T-helper 9 cell (primary cell): ENCODE measurements around the gene USP2.

ENCODE experiments used
- DNase-seq: peaks from one replicate; pipeline ENCODE4 v3.0.0-alpha.2; 2020
- total RNA-seq, 2 donors: gene quantifications; one replicate each; lab custom pipeline; 2026; lab: John Stamatoyannopoulos, UW

The USP2 gene
- 0.49 to 3.9 reads per million in 2 donors for total RNA-seq

GRCh38 chr11:119381181-119381988 lies at the start of gene USP2:
Gene USP2, minus strand, starts transcription at chr11:119381690. Its CDS starts 8,210 bp downstream, at chr11:119373480.
- DNase-seq: peak; percentile 98

DNA sequence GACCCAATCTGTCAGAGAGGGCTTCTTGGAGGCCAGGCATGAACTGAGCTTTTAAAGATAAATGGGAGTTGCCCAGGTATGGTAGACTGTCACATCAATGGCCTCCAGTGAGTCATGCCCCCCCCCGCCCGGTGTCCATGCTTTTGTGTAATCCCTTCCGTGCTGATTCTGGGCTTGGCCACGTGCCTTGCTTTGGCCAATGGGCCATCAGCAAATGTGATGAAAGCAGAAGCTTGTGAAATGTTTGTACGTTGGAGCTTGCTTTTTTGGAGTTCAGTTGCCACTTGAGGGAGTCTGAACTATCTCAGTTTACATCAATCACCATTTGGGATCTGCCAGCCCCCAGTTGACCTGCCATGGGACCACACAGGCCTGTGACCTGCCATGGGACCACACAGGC lies 45.8 kb upstream of the USP2 start:
- no peak for DNase-seq

DNA sequence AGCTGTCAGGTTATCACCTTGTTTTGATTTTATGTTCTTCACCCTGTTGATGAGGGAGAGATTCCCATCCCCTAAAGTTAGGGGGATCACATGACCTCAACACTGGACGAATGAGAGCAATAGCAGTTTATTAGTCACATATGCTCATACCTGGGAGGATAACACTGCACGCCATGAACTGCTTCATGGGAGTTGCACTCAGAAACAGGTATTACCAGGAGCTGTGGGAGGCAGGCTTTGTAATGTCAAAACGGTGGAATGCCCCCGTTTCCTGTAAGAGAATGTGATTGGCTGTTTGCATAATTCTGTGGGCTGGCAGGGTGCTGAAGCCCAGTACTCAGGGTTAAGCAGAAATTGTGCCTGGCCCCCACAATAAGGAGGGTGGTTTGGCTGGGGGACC lies 44.7 kb upstream of the USP2 start:
- no peak for DNase-seq

DNA sequence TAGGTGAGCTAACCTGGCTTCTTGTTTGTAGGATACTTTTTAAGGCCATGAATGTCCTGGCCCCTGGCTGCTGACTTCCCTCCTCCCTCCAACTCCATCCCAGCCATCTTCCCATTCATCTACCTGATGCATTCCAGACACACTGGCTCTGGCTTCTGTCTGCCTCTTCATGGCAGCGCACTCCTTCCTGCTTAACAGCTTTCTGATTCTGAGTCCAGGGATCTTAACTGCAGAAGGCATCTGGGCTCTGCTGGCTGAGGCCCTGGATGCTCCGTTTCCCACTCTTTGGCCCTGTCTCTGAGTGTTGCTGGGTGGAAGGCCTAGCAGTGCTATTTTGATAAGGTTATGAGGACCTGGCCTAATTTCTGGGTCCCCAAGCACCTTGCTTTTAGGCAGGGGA lies 43.3 kb upstream of the USP2 start:
- no peak for DNase-seq

DNA sequence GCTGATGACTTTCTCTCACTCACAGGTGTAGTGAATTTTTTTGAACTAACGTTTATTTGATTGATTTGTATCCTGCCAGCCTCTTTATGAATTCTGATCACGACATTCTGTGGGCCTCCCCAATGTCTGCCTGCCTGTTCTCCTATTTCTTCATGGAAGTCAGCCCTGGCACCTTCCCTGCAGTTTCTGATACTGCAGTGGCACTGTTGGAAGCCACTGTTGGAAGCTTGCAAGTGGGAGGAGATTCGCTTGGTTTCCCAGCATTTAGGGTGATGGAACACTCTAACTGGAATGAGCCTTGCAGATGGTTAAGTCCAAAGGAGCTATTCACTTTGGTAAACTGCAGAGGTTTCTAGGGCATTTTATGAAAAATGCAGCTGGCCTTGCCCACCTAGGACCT lies 42.8 kb upstream of the USP2 start:
- DNase-seq: no peak

GRCh38 chr11:119423509-119424254 lies 42.2 kb upstream of the USP2 start:
- DNase-seq: no peak

DNA sequence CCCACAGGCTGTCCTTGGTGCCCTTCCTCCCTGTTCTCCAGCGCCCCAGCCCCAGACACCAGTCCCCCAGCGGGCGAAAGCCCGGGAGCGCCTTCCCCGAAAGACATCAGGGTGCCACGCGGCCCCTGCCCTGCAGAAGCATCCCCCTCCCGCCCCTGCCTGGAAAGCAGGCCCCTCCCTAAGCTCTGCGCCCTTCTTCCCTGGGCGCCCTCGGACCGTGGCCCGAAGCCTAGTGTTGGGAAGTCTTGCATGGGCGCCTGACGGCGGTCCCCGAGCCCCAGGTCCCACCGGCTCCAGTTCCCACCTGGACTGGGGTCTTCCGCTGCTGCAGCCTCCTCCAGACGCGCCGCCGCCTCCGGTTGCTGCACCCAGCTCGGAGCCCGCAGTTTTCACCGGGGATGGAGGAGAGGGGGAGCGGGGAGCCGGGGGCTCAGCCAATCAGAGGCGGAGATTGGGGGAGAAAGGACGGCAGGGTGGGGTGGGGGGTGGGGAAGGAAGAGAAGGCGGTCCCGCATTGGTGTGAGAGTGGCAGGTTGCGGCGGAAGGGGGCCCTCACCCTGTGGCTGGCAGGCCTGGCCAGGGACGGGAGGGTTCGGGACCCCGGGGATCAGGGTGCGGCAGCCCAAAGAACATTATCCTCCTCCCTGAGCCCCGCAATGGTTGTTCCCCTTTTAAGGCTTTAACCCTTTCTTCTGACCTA lies 41.5 kb upstream of the USP2 start, which contains the start of gene THY1:
Gene THY1 (minus strand): TSS at position 364 of the 700 bp plus-strand sequence. CDS start 2,267 bp downstream, outside the sequence.
- no peak for DNase-seq

DNA sequence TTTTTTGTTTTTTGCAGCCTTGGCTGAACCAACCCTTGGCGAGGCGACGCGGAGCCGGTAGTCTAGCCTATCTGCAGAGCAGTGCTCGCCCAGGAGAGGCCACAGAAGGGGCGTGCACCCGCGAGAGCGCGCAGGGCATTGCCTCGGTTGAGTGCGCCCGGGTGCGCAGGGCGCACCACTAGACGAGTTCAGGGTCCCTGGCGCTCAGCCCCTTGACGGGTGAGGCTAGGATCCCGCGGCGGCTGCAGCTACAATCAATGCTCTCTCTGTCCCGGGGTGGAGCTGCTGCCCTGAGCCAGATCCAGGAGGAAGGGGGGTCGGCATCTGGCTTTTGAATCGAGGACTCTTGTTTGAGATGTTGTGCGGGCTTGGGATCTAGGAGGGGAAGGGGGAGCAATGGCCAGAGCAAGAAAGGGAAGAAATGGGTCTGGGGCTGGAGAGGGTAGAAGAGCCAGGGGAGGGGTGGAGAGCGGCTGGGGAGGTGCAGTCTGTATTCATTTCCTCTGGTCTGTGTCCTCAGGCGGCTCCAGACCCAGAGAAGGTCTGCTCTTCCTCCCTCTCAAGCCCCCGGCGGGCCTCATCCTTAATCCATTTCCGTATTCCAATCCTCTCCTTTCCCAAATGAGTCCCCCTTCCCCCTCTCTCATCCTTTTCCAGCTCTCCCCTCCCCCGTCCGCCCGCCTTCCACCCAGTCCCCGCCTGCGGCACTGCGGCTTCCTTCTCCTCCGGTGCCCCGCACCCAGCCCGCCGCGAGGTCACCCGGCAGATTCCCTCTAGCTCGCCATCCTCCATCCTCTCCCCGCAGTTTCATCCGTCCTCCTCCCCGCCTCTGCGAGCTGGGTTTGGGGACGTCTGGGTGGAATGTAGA lies 40.7 kb upstream of the USP2 start:
- DNase-seq: no peak

GRCh38 chr11:119421351-119421750 lies 39.9 kb upstream of the USP2 start:
- no peak for DNase-seq

- DNase-seq: no peak
Measured at GRCh38 chr11:119420631-119421030, 39.1 kb upstream of the USP2 start.

- DNase-seq: no peak
Measured at GRCh38 chr11:119419834-119420492, 38.5 kb upstream of the USP2 start.

DNA sequence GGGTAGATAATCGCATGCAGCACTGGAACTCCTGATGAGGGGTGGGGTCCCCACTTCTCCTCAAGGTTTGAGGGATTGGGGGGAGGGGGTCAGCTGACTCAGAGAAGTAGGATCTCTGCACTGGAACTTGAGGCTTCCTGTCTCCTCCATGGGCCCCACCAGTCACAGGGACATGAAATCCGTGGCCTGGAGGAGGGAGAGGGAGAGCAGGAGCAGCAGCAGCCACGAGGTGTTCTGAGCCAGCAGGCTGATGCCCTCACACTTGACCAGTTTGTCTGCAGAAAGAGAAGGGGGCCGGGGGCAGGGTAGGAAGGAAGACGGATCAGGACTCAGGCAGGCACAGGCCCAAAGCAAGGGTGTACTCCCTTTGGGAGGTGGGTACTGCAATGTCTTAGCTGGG lies 37.8 kb upstream of the USP2 start:
- no peak for DNase-seq

DNA sequence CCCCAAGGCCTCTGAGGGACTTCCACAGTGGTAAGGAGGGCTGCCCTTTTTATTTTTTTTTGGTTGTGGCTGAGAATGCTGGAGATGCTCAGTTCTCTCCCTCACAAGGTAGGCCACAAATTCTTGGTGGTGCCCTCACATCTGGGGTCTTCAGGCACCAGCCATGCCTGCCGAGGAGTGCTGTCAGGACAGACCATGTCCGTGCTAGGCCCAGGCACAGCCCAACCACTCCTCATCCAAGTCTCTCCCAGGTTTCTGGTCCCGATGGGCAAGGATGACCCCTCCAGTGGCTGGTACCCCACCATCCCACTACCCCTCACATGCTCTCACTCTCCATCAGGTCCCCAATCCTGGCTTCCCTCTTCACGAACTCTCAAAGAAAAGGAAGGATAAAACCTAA lies 37.3 kb upstream of the USP2 start:
- no peak for DNase-seq

GRCh38 chr11:119417726-119418540 lies 36.4 kb upstream of the USP2 start:
- DNase-seq: no peak

DNA sequence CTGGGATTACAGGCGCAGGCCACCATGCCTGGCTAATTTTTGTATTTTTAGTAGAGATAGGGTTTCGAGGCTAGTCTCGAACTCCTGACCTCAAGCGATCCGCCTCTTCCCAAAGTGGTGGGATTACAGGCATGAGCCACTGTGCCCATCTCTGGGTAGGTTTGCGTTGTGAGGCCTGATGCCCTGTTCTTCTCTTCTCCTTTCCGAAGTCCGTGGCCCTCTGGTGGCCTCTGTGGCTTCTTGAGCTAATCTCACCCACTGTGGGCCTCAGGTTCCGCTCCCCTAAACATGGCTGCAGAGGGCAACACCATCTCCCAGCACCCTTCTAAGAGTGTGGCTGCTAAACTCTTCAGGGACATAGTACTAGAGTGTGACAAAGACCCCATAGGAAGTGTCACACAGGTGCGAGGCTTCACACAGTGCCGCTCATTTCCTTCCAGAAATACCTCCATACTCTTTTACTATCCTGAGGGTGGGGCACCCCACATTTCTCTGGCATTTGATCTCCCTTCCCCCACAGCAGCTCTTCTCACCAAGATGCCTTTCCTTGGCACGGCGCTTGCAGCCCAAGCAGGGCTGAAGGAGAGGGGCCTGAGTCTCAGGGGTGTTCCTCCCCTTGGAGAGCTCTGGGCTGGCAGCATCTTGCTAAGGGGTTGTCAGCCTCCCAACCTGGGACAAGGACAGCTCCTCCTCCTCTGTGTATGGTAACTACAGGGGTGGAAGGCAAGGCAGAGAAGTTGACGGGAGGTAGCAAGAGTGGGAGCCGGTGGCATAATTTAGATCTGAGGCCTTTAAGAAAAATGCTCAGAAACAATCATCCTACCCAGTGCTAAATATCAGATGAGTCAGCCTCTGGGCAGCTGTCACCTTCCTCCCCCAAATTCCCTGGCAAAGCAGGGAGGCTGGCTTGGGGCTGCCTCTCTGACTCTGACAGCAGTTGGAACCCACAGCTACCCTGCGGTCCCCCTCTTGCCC lies 35.4 kb upstream of the USP2 start:
- no peak for DNase-seq

- DNase-seq: no peak
Measured at GRCh38 chr11:119415966-119416365, 34.5 kb upstream of the USP2 start.

GRCh38 chr11:119415517-119415916 lies 34.0 kb upstream of the USP2 start:
- no peak for DNase-seq

DNA sequence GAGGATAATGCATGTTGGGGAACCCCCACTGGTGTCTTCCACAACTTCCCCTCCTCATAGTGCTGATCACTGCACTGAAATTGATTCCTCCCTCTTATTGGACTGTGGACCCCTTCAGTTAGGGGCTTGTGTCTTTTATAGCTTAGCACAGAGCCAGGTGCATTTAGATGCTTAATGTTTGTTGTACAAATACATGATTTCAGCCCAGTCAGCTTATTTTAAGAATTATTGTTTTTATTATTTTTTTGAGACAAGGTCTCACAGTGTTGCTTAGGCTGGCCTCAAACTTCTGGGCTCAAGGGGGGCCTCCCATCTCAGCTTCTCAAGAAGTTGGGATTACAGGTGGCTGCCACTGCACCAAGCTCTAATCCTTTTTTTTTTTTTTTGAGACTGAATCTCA lies 33.2 kb upstream of the USP2 start:
- DNase-seq: no peak

GRCh38 chr11:119414321-119414720 lies 32.8 kb upstream of the USP2 start:
- DNase-seq: no peak

DNA sequence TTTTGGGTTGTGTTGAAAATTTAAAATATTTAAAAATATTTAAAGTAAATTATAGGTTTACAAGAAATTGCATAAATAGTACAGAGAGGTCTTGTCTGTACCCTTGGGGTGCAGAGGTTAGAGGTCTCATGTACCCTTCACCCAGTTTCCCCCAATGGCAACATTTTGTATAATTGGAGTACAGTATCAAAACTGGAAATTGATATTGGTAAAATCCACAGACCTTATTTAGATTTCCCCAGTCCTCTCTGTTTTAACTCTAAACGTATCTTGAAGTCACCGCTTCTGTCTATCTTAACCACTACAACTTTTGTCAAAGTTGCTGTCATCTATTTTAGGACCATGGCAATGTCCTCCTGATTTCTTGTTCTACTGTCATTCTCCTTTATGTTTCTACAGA lies 30.6 kb upstream of the USP2 start:
- no peak for DNase-seq
